ENCODE results near the gene LMX1B. TPM values are rescaled to one million over a fixed set of nuclear protein-coding genes. Genes with fewer than 3 reads are reported as not detected.
A peak's percentile ranks its signal among the peaks of the same experiment; 100 is the strongest.

Gene LMX1B
- total and polyA plus RNA-seq, 2 donors (not counting 1 experiment from before 2014, with no cell fraction given), result not detected

DNA sequence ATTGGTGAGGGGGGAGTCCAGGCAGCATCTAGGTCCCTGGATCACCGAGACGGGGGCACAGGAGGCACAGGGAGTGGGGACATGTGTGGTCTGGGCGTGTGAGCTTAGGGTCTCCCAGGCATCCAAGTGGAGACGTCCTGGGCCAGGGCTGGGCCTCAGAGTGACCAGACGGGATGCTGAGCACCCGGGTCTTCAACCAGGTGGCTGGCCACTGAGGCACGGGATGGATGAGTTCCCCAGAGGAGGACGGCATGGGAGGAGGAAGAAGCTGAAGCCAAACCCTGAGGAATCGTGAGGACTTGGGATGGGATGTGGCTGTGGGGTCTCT is 88.0 kb downstream of the LMX1B start:
- Histone ChIP-seq H3K4me3 (replicated peaks in 1 of 4; ENCODE audit: control extremely low read depth in 1 of 4, insufficient read depth in 1 of 4, low read depth in 3 of 4, low read length in 4 of 4) (no peak overlapping the region), H3K9ac (ENCODE audit: insufficient read depth, low read length) (no peak overlapping the region), H4K20me1 (ENCODE audit: control insufficient read depth, extremely low read depth, insufficient read depth, low read length) (no peaks in the 10 kb centered on the region), H3K4me2 (ENCODE audit: extremely low read depth, insufficient read depth, low read length) (no peak overlapping the region), H3K79me2 (ENCODE audit: control insufficient read depth, insufficient read depth, low read length) (no peaks in the 10 kb centered on the region), H2AFZ (ENCODE audit: low read length) (no peak overlapping the region), H3K9me3 (ENCODE audit: control insufficient read depth, insufficient read depth, low read depth, low read length) (no peaks in the 10 kb centered on the region), H3K4me1 (ENCODE audit: control insufficient read depth, extremely low read depth, insufficient read depth, low read length) (peaks cover 8% of the 10 kb centered on the region), H3K27ac (ENCODE audit: insufficient read depth, low read length) (no peak overlapping the region), H3K27me3 (ENCODE audit: control insufficient read depth, insufficient read depth, low read length) (no peaks in the 10 kb centered on the region), H3K36me3 (ENCODE audit: control insufficient read depth, insufficient read depth, low read length) (no peaks in the 10 kb centered on the region)
- no peak for DNase-seq (ENCODE audit: low read depth in 2 of 2)
- TF ChIP-seq CTCF (conservative IDR thresholded peaks at IDR 0.05 in 1 of 2, IDR thresholded peaks at IDR 0.05 in 1 of 2; ENCODE audit: low read depth in 1 of 2, low read length in 2 of 2), result no peak
- TF ChIP-seq EZH2 (IDR thresholded peaks at IDR 0.05; ENCODE audit: low read length, missing control alignments), result no peak

DNA sequence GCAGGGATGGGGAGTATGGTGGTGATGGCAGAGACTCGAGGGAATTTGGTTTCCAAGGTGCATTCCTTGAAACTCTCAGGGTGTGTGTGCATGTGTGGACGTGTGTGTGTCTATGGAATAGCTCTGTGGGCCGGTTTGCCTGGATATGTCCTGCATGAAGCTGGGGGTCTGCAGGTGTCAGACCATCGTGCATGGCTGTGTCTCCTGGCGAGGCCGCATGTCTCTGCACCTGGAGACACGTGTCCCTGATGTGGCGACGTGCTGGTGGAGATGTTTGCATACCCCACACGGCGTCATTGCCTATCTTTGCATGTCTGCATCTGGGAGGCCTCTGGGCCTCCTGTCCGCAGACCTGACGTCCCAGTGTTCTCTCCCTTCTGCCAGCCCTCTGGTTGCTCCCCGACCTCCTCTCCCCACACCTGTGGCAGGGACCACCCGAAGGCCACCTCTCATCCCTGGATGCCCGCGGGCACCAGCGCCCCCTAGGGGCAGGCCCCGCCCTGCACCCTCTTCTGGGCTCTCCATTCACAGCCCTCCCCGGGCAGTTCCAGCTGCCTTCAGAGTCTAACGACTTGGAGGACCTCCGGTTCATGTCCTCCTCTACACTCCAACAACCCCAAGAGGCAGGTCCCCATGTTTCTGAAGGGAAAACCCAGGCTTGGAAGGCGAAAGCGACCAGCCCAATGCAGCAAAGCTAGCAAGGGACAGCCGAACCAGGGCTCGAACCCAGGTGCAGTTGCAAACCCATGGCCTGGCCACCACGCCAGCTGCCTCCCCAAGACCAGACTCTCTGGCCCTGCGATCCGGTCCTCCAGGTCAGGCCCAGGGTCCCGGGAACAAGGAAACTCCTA is 88.6 kb downstream of the LMX1B start:
- peaks cover 8% of the 10 kb centered on the region for H3K4me1 ChIP-seq (ENCODE audit: control insufficient read depth, extremely low read depth, insufficient read depth, low read length)
- no peaks in the 10 kb centered on the region for H3K79me2 ChIP-seq (ENCODE audit: control insufficient read depth, insufficient read depth, low read length)
- no peaks in the 10 kb centered on the region for H4K20me1 ChIP-seq (ENCODE audit: control insufficient read depth, extremely low read depth, insufficient read depth, low read length)
- TF ChIP-seq EZH2 (IDR thresholded peaks at IDR 0.05; ENCODE audit: low read length, missing control alignments) (no peak), CTCF (conservative IDR thresholded peaks at IDR 0.05 in 1 of 2, IDR thresholded peaks at IDR 0.05 in 1 of 2; ENCODE audit: low read depth in 1 of 2, low read length in 2 of 2) (peak; percentile 32 to 52)
- H2AFZ ChIP-seq (ENCODE audit: low read length), result no peak overlapping the region
- no peaks in the 10 kb centered on the region for H3K36me3 ChIP-seq (ENCODE audit: control insufficient read depth, insufficient read depth, low read length)
- no peaks in the 10 kb centered on the region for H3K9me3 ChIP-seq (ENCODE audit: control insufficient read depth, insufficient read depth, low read depth, low read length)
- H3K27ac ChIP-seq (ENCODE audit: insufficient read depth, low read length), result no peak overlapping the region
- no peak for DNase-seq (ENCODE audit: low read depth in 2 of 2)
- H3K9ac ChIP-seq (ENCODE audit: insufficient read depth, low read length), result no peak overlapping the region
- no peak overlapping the region for H3K4me2 ChIP-seq (ENCODE audit: extremely low read depth, insufficient read depth, low read length)
- peaks cover 2% of the 10 kb centered on the region for H3K27me3 ChIP-seq (ENCODE audit: control insufficient read depth, insufficient read depth, low read length)
- H3K4me3 ChIP-seq (replicated peaks in 1 of 4; ENCODE audit: control extremely low read depth in 1 of 4, insufficient read depth in 1 of 4, low read depth in 3 of 4, low read length in 4 of 4), result no peak overlapping the region

GRCh38 chr9:126703002-126703865 is 89.5 kb downstream of the LMX1B start:
- Histone ChIP-seq H3K9me3 (ENCODE audit: control insufficient read depth, insufficient read depth, low read depth, low read length) (no peaks in the 10 kb centered on the region), H3K36me3 (ENCODE audit: control insufficient read depth, insufficient read depth, low read length) (no peaks in the 10 kb centered on the region), H4K20me1 (ENCODE audit: control insufficient read depth, extremely low read depth, insufficient read depth, low read length) (no peaks in the 10 kb centered on the region), H3K4me3 (replicated peaks in 1 of 4; ENCODE audit: control extremely low read depth in 1 of 4, insufficient read depth in 1 of 4, low read depth in 3 of 4, low read length in 4 of 4) (no peak overlapping the region), H3K4me1 (ENCODE audit: control insufficient read depth, extremely low read depth, insufficient read depth, low read length) (peaks cover 8% of the 10 kb centered on the region), H3K27me3 (ENCODE audit: control insufficient read depth, insufficient read depth, low read length) (peaks cover 3% of the 10 kb centered on the region), H3K79me2 (ENCODE audit: control insufficient read depth, insufficient read depth, low read length) (no peaks in the 10 kb centered on the region), H3K27ac (ENCODE audit: insufficient read depth, low read length) (no peak overlapping the region), H2AFZ (ENCODE audit: low read length) (no peak overlapping the region), H3K4me2 (ENCODE audit: extremely low read depth, insufficient read depth, low read length) (no peak overlapping the region), H3K9ac (ENCODE audit: insufficient read depth, low read length) (no peak overlapping the region)
- TF ChIP-seq CTCF (conservative IDR thresholded peaks at IDR 0.05 in 1 of 2, IDR thresholded peaks at IDR 0.05 in 1 of 2; ENCODE audit: low read depth in 1 of 2, low read length in 2 of 2), result no peak
- TF ChIP-seq EZH2 (IDR thresholded peaks at IDR 0.05; ENCODE audit: low read length, missing control alignments), result no peak
- DNase-seq (ENCODE audit: low read depth in 2 of 2), result no peak
